Vagina (tissue), 2 donors: ENCODE measurements around the gene CCDC57. TPM values are rescaled to one million over a fixed set of nuclear protein-coding genes. Genes with fewer than 3 reads are reported as not detected.
"Not testable (repeated sequence)": the region's sequence is repeated elsewhere in the genome, so short reads cannot be mapped to it uniquely, and the experiment has no call there.

Experiments
- DNase-seq, 2 donors: peaks; one replicate each; pipeline ENCODE4 v3.0.0-alpha.2; 2017; ENCODE audit errors: extremely low spot score in 2 of 2
- H3K27ac ChIP-seq: fragments of 200-600 bp; sonication (generic); one replicate; pipeline ENCODE4 v1.5.1; 2019
- H3K27me3 ChIP-seq: fragments of 200-600 bp; sonication (generic); one replicate; pipeline ENCODE4 v1.5.1; 2019
- H3K36me3 ChIP-seq, 2 donors: fragments of 200-600 bp; sonication (generic); one replicate each; pipeline ENCODE4 v1.5.1; 2017 to 2019
- H3K4me1 ChIP-seq: fragments of 200-600 bp; sonication (generic); one replicate; pipeline ENCODE4 v1.5.1; 2019
- H3K4me3 ChIP-seq, 2 donors: fragments of 200-600 bp; sonication (generic); 1 replicate in 1 of 2; 2 replicates in 1 of 2; pipeline ENCODE4 v1.5.1; 2016 to 2019
- H3K9me3 ChIP-seq: fragments of 200-600 bp; sonication (generic); one replicate; pipeline ENCODE4 v1.5.1; 2019
- POLR2A ChIP-seq, 2 donors: fragments of 450-650 bp; IDR thresholded peaks; one replicate each; pipeline ENCODE4 v1.6.1; 2017; ENCODE audit warnings: antibody characterized with exemption in 2 of 2, mild to moderate bottlenecking in 2 of 2, moderate library complexity in 2 of 2
- POLR2AphosphoS5 ChIP-seq, 2 donors: sonication (generic); formaldehyde crosslinking; IDR thresholded peaks; one replicate each; pipeline ENCODE4 v1.9.0; 2017; ENCODE audit warnings: antibody characterized with exemption in 2 of 2, mild to moderate bottlenecking in 2 of 2, low read depth in 1 of 2; ENCODE audit not compliant: insufficient read depth in 1 of 2
- intact Hi-C: fragments of 100-400 bp; cut with DNase I; formaldehyde crosslinking; loops from one replicate; pipeline ENCODE4 v1.15.1; 2023
- total RNA-seq: library from RNA; depleted of rRNA; stranded (reverse); fragments of >200 nt; gene quantifications from one replicate; pipeline ENCODE4 v1.2.3, GENCODE V29; 2016
- TF ChIP-seq, protein P1 (sequence below), 3 experiments: fragments of 450-650 bp in 2 of 3; fragments of 200-600 bp in 1 of 3; sonication (generic) in 1 of 3; IDR thresholded peaks; one replicate each; pipeline ENCODE4 v1.5.1; 2017 to 2019; ENCODE audit warnings: antibody characterized with exemption in 3 of 3, mild to moderate bottlenecking in 2 of 3, moderate library complexity in 2 of 3

CCDC57 gene
- total RNA-seq, 1 donor from 2014 or later: 26.5 TPM

- peak in 1 of 2 donors; percentile 15 for TF ChIP-seq POLR2AphosphoS5 (IDR thresholded peaks at IDR 0.05; ENCODE audit: insufficient read depth in 1 of 2, low read depth in 1 of 2)
- DNase-seq, H3K4me3 ChIP-seq, intact Hi-C loops, H3K36me3 ChIP-seq, H3K9me3 ChIP-seq, H3K27me3 ChIP-seq, H3K4me1 ChIP-seq: not testable (repeated sequence)
- peak overlapping the region; percentile 53 for H3K27ac ChIP-seq
Observed at GRCh38 chr17:82133166-82133953, 79.3 kb downstream of the CCDC57 start.

DNA sequence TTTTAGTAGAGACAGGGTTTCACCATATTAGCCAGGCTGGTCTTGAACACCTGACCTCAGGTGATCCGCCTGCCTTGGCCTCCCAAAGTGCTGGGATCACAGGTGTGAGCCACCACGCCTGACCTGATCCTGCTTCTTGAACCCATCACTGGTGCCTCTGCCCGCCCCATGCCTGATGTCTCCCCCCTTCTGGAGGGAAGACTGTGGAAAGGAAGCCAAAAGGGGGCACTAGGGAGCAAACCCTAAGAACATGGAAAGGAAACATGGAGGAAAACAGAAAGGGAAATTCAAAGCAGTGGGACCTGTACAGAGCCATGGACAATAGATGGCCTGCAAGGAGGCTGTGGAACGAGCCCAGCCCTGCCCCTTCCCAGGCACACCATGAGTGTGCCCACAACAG, 83.5 kb downstream of the CCDC57 start:
- intact Hi-C loops: no loop called here
- no peak for TF ChIP-seq POLR2A (IDR thresholded peaks at IDR 0.05)
- no peak for TF ChIP-seq POLR2AphosphoS5 (IDR thresholded peaks at IDR 0.05; ENCODE audit: insufficient read depth in 1 of 2, low read depth in 1 of 2)
- TF ChIP-seq, protein P1, sequence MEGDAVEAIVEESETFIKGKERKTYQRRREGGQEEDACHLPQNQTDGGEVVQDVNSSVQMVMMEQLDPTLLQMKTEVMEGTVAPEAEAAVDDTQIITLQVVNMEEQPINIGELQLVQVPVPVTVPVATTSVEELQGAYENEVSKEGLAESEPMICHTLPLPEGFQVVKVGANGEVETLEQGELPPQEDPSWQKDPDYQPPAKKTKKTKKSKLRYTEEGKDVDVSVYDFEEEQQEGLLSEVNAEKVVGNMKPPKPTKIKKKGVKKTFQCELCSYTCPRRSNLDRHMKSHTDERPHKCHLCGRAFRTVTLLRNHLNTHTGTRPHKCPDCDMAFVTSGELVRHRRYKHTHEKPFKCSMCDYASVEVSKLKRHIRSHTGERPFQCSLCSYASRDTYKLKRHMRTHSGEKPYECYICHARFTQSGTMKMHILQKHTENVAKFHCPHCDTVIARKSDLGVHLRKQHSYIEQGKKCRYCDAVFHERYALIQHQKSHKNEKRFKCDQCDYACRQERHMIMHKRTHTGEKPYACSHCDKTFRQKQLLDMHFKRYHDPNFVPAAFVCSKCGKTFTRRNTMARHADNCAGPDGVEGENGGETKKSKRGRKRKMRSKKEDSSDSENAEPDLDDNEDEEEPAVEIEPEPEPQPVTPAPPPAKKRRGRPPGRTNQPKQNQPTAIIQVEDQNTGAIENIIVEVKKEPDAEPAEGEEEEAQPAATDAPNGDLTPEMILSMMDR (IDR thresholded peaks at IDR 0.05): no peak

GRCh38 chr17:82128287-82128686, 84.4 kb downstream of the CCDC57 start:
- no peak for DNase-seq
- no peaks in the 10 kb centered on the region for H3K36me3 ChIP-seq
- intact Hi-C loops: no loop called here
- no peaks in the 10 kb centered on the region for H3K27me3 ChIP-seq
- H3K4me1 ChIP-seq: no peaks in the 10 kb centered on the region
- H3K27ac ChIP-seq: no peak overlapping the region
- no peak overlapping the region for H3K4me3 ChIP-seq
- no peaks in the 10 kb centered on the region for H3K9me3 ChIP-seq
- TF ChIP-seq, protein P1 (IDR thresholded peaks at IDR 0.05): no peak
- TF ChIP-seq POLR2AphosphoS5 (IDR thresholded peaks at IDR 0.05; ENCODE audit: insufficient read depth in 1 of 2, low read depth in 1 of 2) (no peak), POLR2A (IDR thresholded peaks at IDR 0.05) (no peak)

More for the DNA sequence above, 83.5 kb downstream of the CCDC57 start:
- H3K27ac ChIP-seq: no peak overlapping the region
- H3K36me3 ChIP-seq: no peaks in the 10 kb centered on the region
- H3K4me3 ChIP-seq: no peak overlapping the region
- H3K4me1 ChIP-seq: no peaks in the 10 kb centered on the region
- H3K27me3 ChIP-seq: no peaks in the 10 kb centered on the region
- H3K9me3 ChIP-seq: no peaks in the 10 kb centered on the region
- no peak for DNase-seq

GRCh38 chr17:82127704-82128103, 84.9 kb downstream of the CCDC57 start:
- H3K27ac ChIP-seq: no peak overlapping the region
- DNase-seq: no peak
- no peaks in the 10 kb centered on the region for H3K36me3 ChIP-seq
- H3K4me1 ChIP-seq: no peaks in the 10 kb centered on the region
- TF ChIP-seq, protein P1 (IDR thresholded peaks at IDR 0.05): no peak
- TF ChIP-seq POLR2A (IDR thresholded peaks at IDR 0.05) (no peak), POLR2AphosphoS5 (IDR thresholded peaks at IDR 0.05; ENCODE audit: insufficient read depth in 1 of 2, low read depth in 1 of 2) (no peak)
- H3K9me3 ChIP-seq: no peaks in the 10 kb centered on the region
- intact Hi-C loops: no loop called here
- no peak overlapping the region for H3K4me3 ChIP-seq
- H3K27me3 ChIP-seq: no peaks in the 10 kb centered on the region

- DNase-seq: no peak
- intact Hi-C loops: no loop called here
- Histone ChIP-seq H3K27ac (no peak overlapping the region), H3K4me1 (no peaks in the 10 kb centered on the region), H3K9me3 (no peaks in the 10 kb centered on the region), H3K36me3 (no peaks in the 10 kb centered on the region), H3K4me3 (no peak overlapping the region), H3K27me3 (no peaks in the 10 kb centered on the region)
- TF ChIP-seq POLR2A (IDR thresholded peaks at IDR 0.05): no peak
- TF ChIP-seq, protein P1 (IDR thresholded peaks at IDR 0.05): no peak
- no peak for TF ChIP-seq POLR2AphosphoS5 (IDR thresholded peaks at IDR 0.05; ENCODE audit: insufficient read depth in 1 of 2, low read depth in 1 of 2)
Observed at GRCh38 chr17:82127315-82127595, 85.4 kb downstream of the CCDC57 start.
